Small intestine (tissue), 7 donors: ENCODE results near the gene MLLT3. TPM values are rescaled to one million over a fixed set of nuclear protein-coding genes. Genes with fewer than 3 reads are reported as not detected.

ENCODE experiments used
- DNase-seq, 2 donors: peaks; one replicate each; pipeline versions ENCODE4 v3.0.0 to v3.0.0-alpha.2; 2013
- FAIRE-seq: peaks from 2 replicates; lab custom pipeline; 2012; peaks lifted over from hg19 to GRCh38; lab: Jason Lieb, UNC
- H3K27ac ChIP-seq, 3 donors: one replicate each; pipeline ENCODE4 v1.5.1; 2013; ENCODE audit warnings: low read length in 2 of 3, mild to moderate bottlenecking in 2 of 3, control low read depth in 1 of 3, inconsistent platforms in 1 of 3, low read depth in 1 of 3, moderate library complexity in 1 of 3
- H3K27me3 ChIP-seq, 3 donors: one replicate each; pipeline ENCODE4 v1.6.1; 2013; ENCODE audit warnings: low read length in 3 of 3, inconsistent platforms in 1 of 3; ENCODE audit not compliant: control insufficient read depth in 3 of 3, insufficient read depth in 3 of 3
- H3K36me3 ChIP-seq, 3 donors: one replicate each; pipeline ENCODE4 v1.6.1; 2013; ENCODE audit warnings: low read length in 3 of 3, inconsistent platforms in 1 of 3, low read depth in 1 of 3, mild to moderate bottlenecking in 1 of 3, moderate library complexity in 1 of 3; ENCODE audit not compliant: control insufficient read depth in 3 of 3, insufficient read depth in 2 of 3
- H3K4me1 ChIP-seq, 3 donors: one replicate each; pipeline ENCODE4 v1.6.1; 2013; ENCODE audit warnings: low read length in 2 of 3, inconsistent platforms in 1 of 3, low read depth in 1 of 3, mild to moderate bottlenecking in 1 of 3, moderate library complexity in 1 of 3; ENCODE audit not compliant: control insufficient read depth in 3 of 3, insufficient read depth in 2 of 3
- H3K4me3 ChIP-seq, 3 donors: one replicate each; pipeline ENCODE4 v1.5.1; 2013; ENCODE audit warnings: low read length in 3 of 3, control low read depth in 1 of 3, inconsistent platforms in 1 of 3, low read depth in 1 of 3, mild to moderate bottlenecking in 1 of 3, moderate library complexity in 1 of 3
- H3K9me3 ChIP-seq, 2 donors: one replicate each; pipeline ENCODE4 v1.6.1; 2013; ENCODE audit warnings: low read depth in 1 of 2, low read length in 1 of 2; ENCODE audit not compliant: control insufficient read depth in 2 of 2, insufficient read depth in 1 of 2
- WGBS, 3 donors: extraction: QIAGEN DNeasy Blood & Tissue Kit; methylation state at CpG; one replicate each; pipeline ENCODE4 v1.1.7; 2013; 5-methylcytosine and 5-hydroxymethylcytosine counted together
- polyA plus RNA-seq, 4 donors: library from polyadenylated mRNA; stranded (reverse) in 3 of 4; unstranded in 1 of 4; fragments of 200-250 nt in 3 of 4; fragments of 120-200 nt in 1 of 4; gene quantifications; one replicate each; pipeline versions ENCODE4 v1.2.1 to v1.2.3, GENCODE V29; 2013
- donor health status: healthy with polysubstance abuse.
- donor health status: control.
- donor health status: control.
- donor health status: Bipolar disorder and iron deficiency.
- donor health status: healthy.

Gene MLLT3
- polyA plus RNA-seq, 4 donors: 8.9 to 34.5 (median 14.0) TPM

DNA sequence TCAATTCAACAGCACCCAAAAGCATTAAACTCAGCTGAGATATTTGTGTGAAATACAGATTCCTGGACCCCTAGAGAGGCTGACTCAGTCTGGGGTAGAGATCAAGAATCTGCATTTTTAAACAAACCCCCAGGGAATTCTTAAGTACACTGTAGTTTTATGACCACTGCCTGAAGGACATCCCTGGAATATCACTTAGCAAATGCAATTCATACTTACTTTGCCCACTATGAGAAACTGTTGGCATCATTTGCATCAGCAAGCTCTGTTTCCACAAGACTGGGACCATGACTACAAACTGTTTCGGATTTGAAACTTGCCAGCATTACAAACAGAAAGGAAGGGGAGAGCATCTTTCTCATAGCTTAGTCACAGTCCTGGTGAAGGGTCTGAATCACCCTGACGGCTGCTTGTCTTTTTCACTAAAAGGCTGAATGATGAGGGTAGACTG, 63.7 kb downstream of the MLLT3 start:
- Histone ChIP-seq H3K27me3 (no peaks in the 10 kb centered on the region), H3K4me3 (no peak overlapping the region), H3K4me1 (peaks cover 0 to 12% (median 9%) of the 10 kb centered on the region in 3 donors), H3K9me3 (no peaks in the 10 kb centered on the region), H3K36me3 (no peaks in the 10 kb centered on the region), H3K27ac (no peak overlapping the region)
- DNase-seq: no peak
- FAIRE-seq: no peak
- WGBS, 3 donors: 39 to 48% (median 47%) methylated on average over 2 of the region's 2 CpGs

DNA sequence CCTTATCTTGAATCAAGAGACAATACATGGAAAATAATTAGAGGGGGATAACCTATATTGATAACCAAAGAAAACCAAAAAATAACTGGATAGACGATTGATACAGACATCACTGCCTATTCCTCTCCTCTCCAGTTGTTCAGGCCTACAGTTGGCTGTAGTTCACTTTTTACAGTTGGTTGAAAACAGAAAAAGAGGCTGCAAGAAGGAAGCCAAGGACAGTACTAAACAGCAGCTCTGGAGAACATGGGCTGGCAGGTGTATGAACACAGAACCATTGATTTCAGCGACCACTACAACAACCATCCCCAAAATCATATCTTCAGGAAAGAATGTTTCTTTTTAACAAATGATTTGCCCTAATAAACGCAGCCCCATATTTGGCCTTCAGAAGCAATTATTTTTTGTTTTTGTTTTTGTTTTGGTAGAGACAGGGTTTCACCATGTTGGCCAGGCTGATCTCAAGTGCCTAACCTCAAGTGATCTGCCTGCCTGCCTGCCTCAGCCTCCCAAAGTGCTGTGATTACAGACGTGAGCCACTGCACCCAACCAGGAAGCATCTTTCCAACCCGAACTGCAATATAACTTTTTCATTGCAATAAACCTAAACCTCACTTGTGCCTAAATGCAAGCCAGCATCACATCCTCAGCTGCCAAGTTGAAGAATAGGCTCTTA, 64.3 kb downstream of the MLLT3 start:
- 24 to 50% (median 32%) methylated on average over 5 of the region's 5 CpGs for WGBS, 3 donors
- DNase-seq (no peak), FAIRE-seq (no peak)
- no peaks in the 10 kb centered on the region for H3K36me3 ChIP-seq
- H3K4me3 ChIP-seq: no peak overlapping the region
- no peaks in the 10 kb centered on the region for H3K27me3 ChIP-seq
- peaks cover 0 to 16% (median 14%) of the 10 kb centered on the region in 3 donors for H3K4me1 ChIP-seq
- no peak overlapping the region for H3K27ac ChIP-seq
- H3K9me3 ChIP-seq: no peaks in the 10 kb centered on the region

DNA sequence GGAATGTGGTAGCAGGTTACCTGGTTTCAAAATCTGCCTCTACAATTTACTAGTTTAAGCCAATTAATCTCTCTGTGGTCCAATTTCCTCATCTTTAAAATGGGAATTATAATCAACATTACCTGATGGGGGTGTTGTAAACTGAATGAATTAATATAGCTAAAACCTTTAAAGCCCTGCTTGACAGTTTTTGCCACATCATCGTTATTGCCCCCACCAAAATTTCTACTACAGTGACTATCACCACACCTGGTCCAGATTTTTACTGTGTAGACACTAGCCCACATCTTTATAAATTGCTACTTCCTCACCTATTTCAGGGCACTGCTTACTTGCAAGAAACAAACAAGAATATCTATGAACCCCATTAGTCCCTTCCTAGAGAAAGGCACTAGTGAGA, 65.0 kb downstream of the MLLT3 start:
- WGBS, 3 donors: 95 to 100% (median 96%) methylated on average over 1 of the region's 1 CpG
- H3K36me3 ChIP-seq: no peaks in the 10 kb centered on the region
- H3K27ac ChIP-seq: no peak overlapping the region
- no peak overlapping the region for H3K4me3 ChIP-seq
- H3K4me1 ChIP-seq: peaks cover 0 to 17% (median 13%) of the 10 kb centered on the region in 3 donors
- no peaks in the 10 kb centered on the region for H3K27me3 ChIP-seq
- FAIRE-seq: no peak
- no peaks in the 10 kb centered on the region for H3K9me3 ChIP-seq
- no peak for DNase-seq

DNA sequence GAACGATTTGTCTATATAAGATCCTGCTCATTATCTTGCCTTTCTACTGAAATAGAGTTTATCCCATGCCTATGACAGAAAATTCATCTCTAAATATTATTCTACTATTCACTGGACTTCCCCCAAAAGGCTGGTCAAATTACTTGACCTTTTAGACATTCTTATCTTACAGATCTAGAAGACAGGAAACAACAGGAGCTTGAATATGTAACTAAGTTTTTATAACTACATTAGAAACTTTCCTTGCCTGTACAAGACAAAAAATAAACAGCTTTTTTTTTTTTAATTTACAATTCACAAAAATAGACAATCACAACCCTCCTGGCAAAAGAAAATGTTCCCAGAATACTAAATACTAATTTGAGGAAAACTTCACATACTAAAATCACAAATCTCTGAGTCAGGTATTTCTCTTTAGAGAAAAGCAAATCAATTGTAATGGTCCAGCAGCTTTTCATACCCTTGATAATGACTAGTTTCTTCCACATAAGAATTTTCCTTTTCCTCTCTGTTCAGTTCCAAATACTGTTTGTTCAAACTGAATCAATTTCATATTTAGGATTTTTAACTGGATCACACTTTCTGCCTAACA, 68.6 kb downstream of the MLLT3 start:
- Histone ChIP-seq H3K9me3 (no peaks in the 10 kb centered on the region), H3K4me1 (peaks cover 0 to 24% (median 9%) of the 10 kb centered on the region in 3 donors), H3K27ac (no peak overlapping the region), H3K4me3 (no peak overlapping the region), H3K36me3 (no peaks in the 10 kb centered on the region), H3K27me3 (no peaks in the 10 kb centered on the region)
- 24 to 41% (median 33%) methylated on average over 1 of the region's 1 CpG for WGBS, 3 donors
- DNase-seq (peak in 1 of 2 donors; percentile 15), FAIRE-seq (peak; percentile 44)

DNA sequence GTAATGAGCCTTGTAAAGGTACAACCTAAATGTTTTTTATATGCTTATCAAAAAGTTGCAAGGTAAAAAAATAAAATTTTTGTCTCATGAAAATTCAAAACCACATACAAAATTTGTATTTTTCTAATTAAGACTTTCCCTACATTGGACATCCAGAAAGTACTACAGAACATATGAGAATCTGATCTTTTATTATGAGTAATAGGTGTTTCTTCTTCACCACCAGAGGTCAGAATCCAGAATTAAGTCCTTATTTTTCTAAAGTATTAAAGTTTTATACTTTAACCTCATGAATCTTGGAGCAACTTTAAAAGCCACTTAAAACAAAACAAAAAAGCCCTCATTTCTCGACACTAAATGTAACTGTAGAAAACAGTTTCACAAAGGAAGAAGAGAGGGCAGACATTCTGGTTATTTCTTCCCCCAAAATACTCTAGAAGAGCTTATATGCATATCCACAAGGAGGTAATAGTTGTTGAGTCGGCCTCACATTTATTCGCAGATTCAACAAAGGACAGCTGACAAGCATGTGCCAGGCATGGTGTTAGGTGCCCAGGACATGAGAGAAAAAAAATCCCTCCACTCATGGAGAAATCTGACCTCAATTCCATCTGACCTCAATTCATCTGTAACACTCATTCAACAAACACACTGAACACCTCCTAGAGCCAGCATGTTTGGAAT, 69.3 kb downstream of the MLLT3 start:
- H3K36me3 ChIP-seq: no peaks in the 10 kb centered on the region
- H3K4me1 ChIP-seq: peaks cover 0 to 24% (median 8%) of the 10 kb centered on the region in 3 donors
- peak; percentile 73 for FAIRE-seq
- H3K27me3 ChIP-seq: no peaks in the 10 kb centered on the region
- H3K27ac ChIP-seq: no peak overlapping the region
- no peaks in the 10 kb centered on the region for H3K9me3 ChIP-seq
- 62 to 88% (median 64%) methylated on average over 3 of the region's 3 CpGs for WGBS, 3 donors
- no peak overlapping the region for H3K4me3 ChIP-seq
- DNase-seq: peak in 1 of 2 donors; percentile 16

DNA sequence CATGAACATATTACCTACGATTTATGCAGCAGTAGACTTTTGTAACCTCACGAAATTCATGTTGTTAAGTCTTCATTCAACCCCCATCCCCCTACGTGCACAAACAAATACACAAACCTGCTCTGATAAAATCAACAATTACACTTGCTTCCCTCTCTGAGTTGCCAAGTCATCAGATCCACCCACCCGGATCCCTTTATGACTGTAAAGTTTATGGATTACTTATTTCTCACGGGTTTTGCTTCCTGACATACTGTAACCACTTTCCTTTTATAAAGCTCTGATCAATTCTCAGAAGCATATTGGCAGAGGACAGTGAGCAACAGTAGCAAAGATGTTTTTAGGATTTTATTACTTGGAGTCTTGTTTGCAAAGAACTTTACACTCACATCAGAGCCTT, 70.5 kb downstream of the MLLT3 start:
- FAIRE-seq (no peak), DNase-seq (peak; percentile 78 to 79)
- peak overlapping the region in 1 of 3 donors; percentile 26 for H3K27ac ChIP-seq
- no peaks in the 10 kb centered on the region for H3K9me3 ChIP-seq
- no peaks in the 10 kb centered on the region for H3K27me3 ChIP-seq
- H3K4me1 ChIP-seq: peaks cover 0 to 24% (median 8%) of the 10 kb centered on the region in 3 donors
- no peaks in the 10 kb centered on the region for H3K36me3 ChIP-seq
- 10 to 37% (median 18%) methylated on average over 5 of the region's 5 CpGs for WGBS, 3 donors
- no peak overlapping the region for H3K4me3 ChIP-seq

DNA sequence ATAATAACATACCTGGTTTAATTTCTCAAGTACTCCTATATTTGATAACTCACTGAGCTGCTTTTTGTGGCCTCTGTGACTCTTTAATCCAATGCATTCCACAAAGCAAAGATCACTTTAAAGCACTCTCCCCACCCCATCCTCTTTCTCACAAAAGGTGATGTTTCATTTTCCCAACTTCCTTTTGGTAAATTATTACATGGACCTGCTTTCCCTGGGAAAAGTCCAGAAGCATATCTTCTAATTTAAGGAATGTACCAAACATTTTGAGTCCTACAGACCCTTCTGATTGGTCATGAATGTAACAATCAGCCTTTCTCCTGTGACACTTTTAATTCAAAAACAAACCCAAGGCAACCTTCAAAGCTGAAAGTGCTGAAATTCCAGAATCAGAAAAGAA, 71.1 kb downstream of the MLLT3 start:
- Histone ChIP-seq H3K27ac (peak overlapping the region in 1 of 3 donors; percentile 26), H3K36me3 (no peaks in the 10 kb centered on the region), H3K4me3 (no peak overlapping the region), H3K9me3 (no peaks in the 10 kb centered on the region), H3K27me3 (no peaks in the 10 kb centered on the region), H3K4me1 (peaks cover 0 to 24% (median 8%) of the 10 kb centered on the region in 3 donors)
- DNase-seq (peak; percentile 31 to 54), FAIRE-seq (no peak)

DNA sequence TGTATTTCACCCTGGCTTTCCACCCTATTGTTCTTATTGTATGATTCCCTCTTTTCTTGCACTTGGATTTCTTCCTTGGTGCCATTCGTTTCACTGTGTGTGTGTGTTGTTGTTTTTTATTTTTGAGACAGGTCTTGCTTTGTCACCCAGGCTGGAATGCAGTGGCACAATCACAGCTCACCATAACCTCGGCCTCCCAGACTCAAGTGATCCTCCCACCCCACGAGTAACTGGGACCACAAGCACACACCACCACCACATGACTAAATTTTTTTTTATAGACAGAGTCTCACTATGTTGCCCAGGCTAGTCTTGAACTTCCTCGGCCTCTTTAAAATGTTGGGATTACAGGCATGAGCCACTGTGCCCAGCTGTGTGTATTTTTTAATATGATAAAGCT, 72.0 kb downstream of the MLLT3 start:
- H3K36me3 ChIP-seq: no peaks in the 10 kb centered on the region
- H3K9me3 ChIP-seq: no peaks in the 10 kb centered on the region
- peaks cover 0 to 24% (median 8%) of the 10 kb centered on the region in 3 donors for H3K4me1 ChIP-seq
- no peak overlapping the region for H3K4me3 ChIP-seq
- DNase-seq (no peak), FAIRE-seq (no peak)
- 88 to 92% (median 91%) methylated on average over 4 of the region's 4 CpGs for WGBS, 3 donors
- H3K27ac ChIP-seq: no peak overlapping the region
- H3K27me3 ChIP-seq: no peaks in the 10 kb centered on the region
